K562 (cell line): ENCODE measurements around the gene DNAH8.

ENCODE experiments used
- BHLHE40 ChIP-seq: IDR thresholded peaks from 2 replicates; pipeline ENCODE4 v1.6.1; 2011; ENCODE audit warnings: low read length, improper control_type of control experiment
- CC2D1A ChIP-seq: fragments of 450-650 bp; IDR thresholded peaks from 2 replicates; pipeline ENCODE4 v1.6.1; 2017; ENCODE audit warnings: mild to moderate bottlenecking
- CTCF ChIP-seq, 3 experiments: IDR thresholded peaks in 2 of 3; conservative IDR thresholded peaks in 1 of 3; 2 replicates each; pipeline ENCODE4 v1.5.1; 2011 to 2012; ENCODE audit warnings: low read length in 3 of 3, mild to moderate bottlenecking in 3 of 3, control low read depth in 2 of 3, improper control_type of control experiment in 1 of 3, inconsistent platforms in 1 of 3, low read depth in 1 of 3, mixed read lengths in 1 of 3, moderate library complexity in 1 of 3; ENCODE audit not compliant: insufficient read depth in 2 of 3
- ELF1 ChIP-seq: fragments of 200-800 bp; sonication (Bioruptor generic); IDR thresholded peaks from 2 replicates; pipeline ENCODE4 v1.6.1; 2016; ENCODE audit warnings: missing genetic modification characterization, missing compliant biosample characterization
- EP300 ChIP-seq: IDR thresholded peaks from 2 replicates; pipeline ENCODE4 v1.6.1; 2012; ENCODE audit warnings: low read length, improper control_type of control experiment
- HDGF ChIP-seq: fragments of 450-650 bp; IDR thresholded peaks from 2 replicates; pipeline ENCODE4 v1.6.1; 2016
- HLTF ChIP-seq: fragments of 450-650 bp; IDR thresholded peaks from 2 replicates; pipeline ENCODE4 v1.6.1; 2016
- HNRNPL ChIP-seq: fragments of 200-400 bp; formaldehyde crosslinking; IDR thresholded peaks from 2 replicates; pipeline ENCODE4 v1.6.1; 2017; ENCODE audit warnings: low read depth, mild to moderate bottlenecking, low read length
- POLR2A ChIP-seq: fragments of 450-650 bp; conservative IDR thresholded peaks from 2 replicates; pipeline ENCODE4 v1.6.1; 2016
- POLR2AphosphoS5 ChIP-seq: IDR thresholded peaks from 2 replicates; pipeline ENCODE4 v1.6.1; 2011; ENCODE audit warnings: mild to moderate bottlenecking, low read depth, low read length, moderate library complexity; ENCODE audit not compliant: control insufficient read depth, insufficient read depth
- RFX5 ChIP-seq: IDR thresholded peaks from 2 replicates; pipeline ENCODE4 v1.6.1; 2011; ENCODE audit warnings: low read depth, mild to moderate bottlenecking, improper control_type of control experiment, low read length
- SMARCC2 ChIP-seq: fragments of 450-650 bp; IDR thresholded peaks from 2 replicates; pipeline ENCODE4 v1.6.1; 2017; ENCODE audit warnings: antibody characterized with exemption, moderate library complexity, mild to moderate bottlenecking, low read depth
- STAT6 ChIP-seq: sonication (generic); formaldehyde crosslinking; IDR thresholded peaks from 2 replicates; pipeline ENCODE4 v1.8.1; 2023; ENCODE audit warnings: mild to moderate bottlenecking, missing genetic modification reagents
- ZC3H11A ChIP-seq: IDR thresholded peaks from 2 replicates; pipeline ENCODE4 v1.6.1; 2012; ENCODE audit warnings: low read depth, low read length, improper control_type of control experiment

GRCh38 chr6:38705924-38706323 lies 9.2 kb upstream of the DNAH8 start:
- TF ChIP-seq HNRNPL = no peak
- no peak for TF ChIP-seq ZC3H11A
- TF ChIP-seq POLR2A = no peak
- TF ChIP-seq RFX5 = no peak
- TF ChIP-seq CTCF (IDR thresholded peaks at IDR 0.05 in 2 of 3, conservative IDR thresholded peaks at IDR 0.05 in 1 of 3; ENCODE audit: insufficient read depth in 2 of 3, low read depth in 1 of 3, low read length in 3 of 3) = no peak
- no peak for TF ChIP-seq POLR2AphosphoS5
- TF ChIP-seq STAT6 (CRISPR knock-in tag) = no peak
- no peak for TF ChIP-seq ELF1 (tag)
- no peak for TF ChIP-seq HLTF
- TF ChIP-seq BHLHE40 = no peak
- TF ChIP-seq CC2D1A = no peak
- no peak for TF ChIP-seq HDGF
- TF ChIP-seq EP300 = no peak
- TF ChIP-seq SMARCC2 = no peak
